Activated gamma-delta T cell (primary cell): ENCODE measurements around the gene ACBD3.
A peak's percentile ranks its signal among the peaks of the same experiment; 100 is the strongest.

ENCODE experiments used
- DNase-seq: peaks from one replicate; lab custom pipeline; 2025; lab: John Stamatoyannopoulos, UW

The ACBD3 gene

GRCh38 chr1:226134170-226135058 lies 52.1 kb downstream of the ACBD3 start:
- no peak for DNase-seq

- no peak for DNase-seq
These were observed 52.9 kb downstream of the ACBD3 start for GRCh38 chr1:226133504-226134123.

GRCh38 chr1:226132728-226133503 lies 53.6 kb downstream of the ACBD3 start:
- DNase-seq = no peak

GRCh38 chr1:226131639-226132038 lies 54.9 kb downstream of the ACBD3 start:
- no peak for DNase-seq

- no peak for DNase-seq
These were observed 57.3 kb downstream of the ACBD3 start for GRCh38 chr1:226129230-226129629.

- no peak for DNase-seq
These were observed 58.0 kb downstream of the ACBD3 start for GRCh38 chr1:226128487-226129075.

- no peak for DNase-seq
These were observed 59.5 kb downstream of the ACBD3 start for GRCh38 chr1:226126824-226127569.

GRCh38 chr1:226125831-226126230 lies 60.7 kb downstream of the ACBD3 start:
- DNase-seq = no peak

- peak; percentile 41 for DNase-seq
These were observed 61.4 kb downstream of the ACBD3 start for GRCh38 chr1:226125097-226125630.

- no peak for DNase-seq
These were observed 62.7 kb downstream of the ACBD3 start for GRCh38 chr1:226123591-226124471.

GRCh38 chr1:226123212-226123560 lies 63.4 kb downstream of the ACBD3 start:
- DNase-seq = no peak

- DNase-seq = peak; percentile 80
These were observed 64.7 kb downstream of the ACBD3 start for GRCh38 chr1:226121587-226122400.

- no peak for DNase-seq
These were observed 65.4 kb downstream of the ACBD3 start for GRCh38 chr1:226121049-226121586.

- DNase-seq = no peak
These were observed 66.1 kb downstream of the ACBD3 start for GRCh38 chr1:226120398-226120797.

- no peak for DNase-seq
These were observed 67.4 kb downstream of the ACBD3 start for GRCh38 chr1:226119169-226119568.

GRCh38 chr1:226118357-226118756 lies 68.2 kb downstream of the ACBD3 start:
- no peak for DNase-seq

GRCh38 chr1:226117330-226117729 lies 69.2 kb downstream of the ACBD3 start:
- no peak for DNase-seq

GRCh38 chr1:226116673-226117072 lies 69.9 kb downstream of the ACBD3 start:
- no peak for DNase-seq

- no peak for DNase-seq
These were observed 73.9 kb downstream of the ACBD3 start for GRCh38 chr1:226112626-226113025.
